Measurements from ENCODE around the gene SDHAF3.
A peak's percentile ranks its signal among the peaks of the same experiment; 100 is the strongest.

The SDHAF3 gene

GRCh38 chr7:97104719-97105238, 12.7 kb upstream of the SDHAF3 start:
- DNase-seq (ENCODE audit: low read depth): peak; percentile 73
- peak; percentile 81 for TF ChIP-seq CTCF (IDR thresholded peaks at IDR 0.05; ENCODE audit: insufficient read depth, low read depth, low read length, missing control alignments)
- no peak overlapping the region for H3K4me3 ChIP-seq (ENCODE audit: low read length)

GRCh38 chr7:97107192-97107800, 10.2 kb upstream of the SDHAF3 start:
- H3K4me3 ChIP-seq (ENCODE audit: low read length): no peak overlapping the region
- TF ChIP-seq CTCF (IDR thresholded peaks at IDR 0.05; ENCODE audit: insufficient read depth, low read depth, low read length, missing control alignments): no peak
- DNase-seq (ENCODE audit: low read depth): peak; percentile 32

- DNase-seq (ENCODE audit: low read depth): no peak
- no peak for TF ChIP-seq CTCF (IDR thresholded peaks at IDR 0.05; ENCODE audit: insufficient read depth, low read depth, low read length, missing control alignments)
- no peak overlapping the region for H3K4me3 ChIP-seq (ENCODE audit: low read length)
These were observed 1.2 kb upstream of the SDHAF3 start for GRCh38 chr7:97116308-97116707.

GRCh38 chr7:97117035-97117371, 495 bp upstream of the SDHAF3 start:
- no peak for DNase-seq (ENCODE audit: low read depth)
- TF ChIP-seq CTCF (IDR thresholded peaks at IDR 0.05; ENCODE audit: insufficient read depth, low read depth, low read length, missing control alignments): no peak
- H3K4me3 ChIP-seq (ENCODE audit: low read length): peak overlapping the region; percentile 100

- peak overlapping the region; percentile 100 for H3K4me3 ChIP-seq (ENCODE audit: low read length)
- DNase-seq (ENCODE audit: low read depth): peak; percentile 24
- TF ChIP-seq CTCF (IDR thresholded peaks at IDR 0.05; ENCODE audit: insufficient read depth, low read depth, low read length, missing control alignments): no peak
These were observed 914 bp downstream of the SDHAF3 start for GRCh38 chr7:97118306-97118917.

- DNase-seq (ENCODE audit: low read depth): no peak
- no peak for TF ChIP-seq CTCF (IDR thresholded peaks at IDR 0.05; ENCODE audit: insufficient read depth, low read depth, low read length, missing control alignments)
- no peak overlapping the region for H3K4me3 ChIP-seq (ENCODE audit: low read length)
These were observed 2.2 kb downstream of the SDHAF3 start for GRCh38 chr7:97119747-97120146.

Measured in epithelial cell of esophagus (primary cell).